ENCODE results near the gene PLIN5. TPM values are rescaled to one million over a fixed set of nuclear protein-coding genes. Genes with fewer than 3 reads are reported as not detected.

Gene PLIN5
- total and polyA plus RNA-seq, 2 of the 8 experiments (the other 6 are each of a cell fraction or from before 2014, with no cell fraction given): 2.0 to 2.5 TPM

DNA sequence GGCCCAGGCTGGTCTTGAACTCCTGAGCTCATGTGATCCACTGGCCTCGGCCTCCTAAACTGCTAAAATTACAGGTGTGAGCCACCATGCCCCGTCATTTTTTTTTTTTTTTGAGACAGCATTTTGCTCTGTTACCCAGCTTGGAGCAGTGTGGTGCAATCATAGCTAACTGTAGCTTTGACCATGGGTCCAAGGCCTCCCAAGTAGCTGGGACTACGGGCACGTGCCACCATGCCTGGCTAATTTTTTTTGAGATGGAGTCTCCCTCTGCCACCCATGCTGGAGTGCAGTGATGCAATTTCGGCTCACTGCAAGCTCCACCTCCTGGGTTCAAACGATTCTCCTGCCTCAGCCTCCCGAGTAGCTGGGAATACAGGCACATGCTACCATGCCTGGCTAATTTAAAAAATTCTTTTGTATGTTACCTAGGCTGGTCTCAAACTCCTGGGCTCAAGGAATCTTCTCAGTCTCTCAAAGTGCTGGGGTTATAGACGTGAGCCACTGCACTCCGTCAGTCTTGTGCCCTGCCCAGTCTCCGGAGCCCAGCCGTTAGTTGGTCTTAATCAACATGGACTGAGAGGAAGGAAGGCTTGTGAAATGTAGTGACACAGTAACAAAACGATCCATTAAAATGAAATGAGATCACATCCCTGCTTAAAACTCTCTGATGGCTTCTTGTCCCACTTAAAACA is 6.2 kb upstream of the PLIN5 start:
- no peak for FAIRE-seq
- no peak for TF ChIP-seq RXRA (IDR thresholded peaks at IDR 0.05; ENCODE audit: insufficient read depth, low read depth, low read length)
- TF ChIP-seq SRF (IDR thresholded peaks at IDR 0.05; ENCODE audit: low read depth, low read length): no peak
- TF ChIP-seq BRCA1 (IDR thresholded peaks at IDR 0.05; ENCODE audit: low read depth, low read length): no peak
- TF ChIP-seq PHF8 (conservative IDR thresholded peaks at IDR 0.05; ENCODE audit: low read depth, low read length): no peak
- no peak for TF ChIP-seq EP300 (IDR thresholded peaks at IDR 0.05; ENCODE audit: borderline replicate concordance in 1 of 2, low read depth in 2 of 2, low read length in 2 of 2)
- TF ChIP-seq POLR2AphosphoS5 (IDR thresholded peaks at IDR 0.05; ENCODE audit: low read depth, low read length): no peak
- TF ChIP-seq, protein P1, sequence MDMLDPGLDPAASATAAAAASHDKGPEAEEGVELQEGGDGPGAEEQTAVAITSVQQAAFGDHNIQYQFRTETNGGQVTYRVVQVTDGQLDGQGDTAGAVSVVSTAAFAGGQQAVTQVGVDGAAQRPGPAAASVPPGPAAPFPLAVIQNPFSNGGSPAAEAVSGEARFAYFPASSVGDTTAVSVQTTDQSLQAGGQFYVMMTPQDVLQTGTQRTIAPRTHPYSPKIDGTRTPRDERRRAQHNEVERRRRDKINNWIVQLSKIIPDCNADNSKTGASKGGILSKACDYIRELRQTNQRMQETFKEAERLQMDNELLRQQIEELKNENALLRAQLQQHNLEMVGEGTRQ (IDR thresholded peaks at IDR 0.05; ENCODE audit: low read length): no peak
- TF ChIP-seq TCF12 (IDR thresholded peaks at IDR 0.05; ENCODE audit: low read depth, low read length): no peak
- no peak for TF ChIP-seq YY1 (IDR thresholded peaks at IDR 0.05; ENCODE audit: low read depth, low read length)
- TF ChIP-seq, protein P2, sequence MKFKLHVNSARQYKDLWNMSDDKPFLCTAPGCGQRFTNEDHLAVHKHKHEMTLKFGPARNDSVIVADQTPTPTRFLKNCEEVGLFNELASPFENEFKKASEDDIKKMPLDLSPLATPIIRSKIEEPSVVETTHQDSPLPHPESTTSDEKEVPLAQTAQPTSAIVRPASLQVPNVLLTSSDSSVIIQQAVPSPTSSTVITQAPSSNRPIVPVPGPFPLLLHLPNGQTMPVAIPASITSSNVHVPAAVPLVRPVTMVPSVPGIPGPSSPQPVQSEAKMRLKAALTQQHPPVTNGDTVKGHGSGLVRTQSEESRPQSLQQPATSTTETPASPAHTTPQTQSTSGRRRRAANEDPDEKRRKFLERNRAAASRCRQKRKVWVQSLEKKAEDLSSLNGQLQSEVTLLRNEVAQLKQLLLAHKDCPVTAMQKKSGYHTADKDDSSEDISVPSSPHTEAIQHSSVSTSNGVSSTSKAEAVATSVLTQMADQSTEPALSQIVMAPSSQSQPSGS (IDR thresholded peaks at IDR 0.05; ENCODE audit: low read length): no peak

More for the DNA sequence above, 6.2 kb upstream of the PLIN5 start:
- H3K27me3 ChIP-seq (replicated peaks in 1 of 4; ENCODE audit: control insufficient read depth in 3 of 4, extremely low read depth in 1 of 4, insufficient read depth in 3 of 4, low read length in 3 of 4): peaks cover 0 to 3% (median 2%) of the 10 kb centered on the region in 4 experiments; a peak in 2 of 7 replicates
- no peak overlapping the region for H4K91ac ChIP-seq (replicated peaks; ENCODE audit: insufficient read length, low read length)
- H3K4me1 ChIP-seq (replicated peaks in 1 of 4; ENCODE audit: control insufficient read depth in 3 of 4, insufficient read depth in 4 of 4, low read length in 3 of 4): peaks cover 0 to 11% (median 2%) of the 10 kb centered on the region in 4 experiments; a peak in 4 of 7 replicates
- H3K36me3 ChIP-seq (ENCODE audit: control insufficient read depth in 2 of 4, insufficient read depth in 4 of 4, low read length in 3 of 4): peaks cover 0 to 10% (median 0%) of the 10 kb centered on the region in 4 experiments; a peak in 2 of 8 replicates
- 88% methylated on average over 12 of the region's 12 CpGs; no CpG with 5 or more reads in 1 of the 2 experiments for WGBS, 2 experiments (ENCODE audit: extremely low coverage in 1 of 2, insufficient coverage in 1 of 2, insufficient read length in 1 of 2, insufficient replicate concordance in 2 of 2, low coverage in 1 of 2, low lambda C conversion rate in 2 of 2, missing lambda C conversion rate in 1 of 2)
- H2AK5ac ChIP-seq (ENCODE audit: low read depth, low read length): no peak overlapping the region
- no peak overlapping the region for H3K14ac ChIP-seq (ENCODE audit: insufficient read length)
- no peak overlapping the region for H3K9ac ChIP-seq (replicated peaks in 1 of 4; ENCODE audit: extremely low read depth in 1 of 4, low read depth in 3 of 4, low read length in 3 of 4)
- H2BK12ac ChIP-seq (ENCODE audit: low read depth, low read length): no peak overlapping the region
- ChIA-PET CTCF (ENCODE audit: partially characterized antibody) (interaction anchor here (0.6 to 11.6 kb wide), 12 partner anchors 9 to 596 kb away, joined by 3 to 174 read pairs (median 4); no protein-coding TSS in a partner anchor), POLR2A (ENCODE audit: partially characterized antibody) (interaction anchor here (0.5 to 1.2 kb wide), 2 partner anchors 105 to 110 kb away, joined by 3 read pairs; no protein-coding TSS in a partner anchor)
- no peak overlapping the region for H3K56ac ChIP-seq (replicated peaks; ENCODE audit: insufficient read length, low read depth, low read length)
- no peak overlapping the region for H3K4me3 ChIP-seq (ENCODE audit: extremely low read depth in 1 of 4, insufficient read depth in 2 of 4, low read depth in 3 of 4, low read length in 4 of 4)
- no peak for DNase-seq (ENCODE audit: low read depth in 1 of 2, low spot score in 2 of 2)
- no peak overlapping the region for H2BK5ac ChIP-seq (ENCODE audit: low read depth, low read length)
- H3K4me2 ChIP-seq (ENCODE audit: insufficient read depth in 1 of 2, low read depth in 2 of 2, low read length in 2 of 2): no peak overlapping the region
- no peak overlapping the region for H2BK20ac ChIP-seq (ENCODE audit: low read length)
- H4K8ac ChIP-seq (ENCODE audit: extremely low read depth, insufficient read depth, low read length): no peak overlapping the region
- no peak overlapping the region for H2AFZ ChIP-seq (ENCODE audit: low read length)
- H3K4ac ChIP-seq (replicated peaks; ENCODE audit: insufficient read length, low read depth, low read length): no peak overlapping the region
- H3K18ac ChIP-seq (ENCODE audit: extremely low read depth, low read length): no peak overlapping the region
- H3K79me1 ChIP-seq (ENCODE audit: low read depth, low read length): no peaks in the 10 kb centered on the region
- no peak overlapping the region for H2BK120ac ChIP-seq (replicated peaks; ENCODE audit: low read depth, low read length)
- H4K5ac ChIP-seq (ENCODE audit: insufficient read length, low read depth, low read length): no peak overlapping the region
- H3K9me3 ChIP-seq (ENCODE audit: insufficient read depth in 2 of 2, low read depth in 1 of 2, low read length in 1 of 2): no peaks in the 10 kb centered on the region; a peak in 1 of 4 replicates
- H3K79me2 ChIP-seq (ENCODE audit: control insufficient read depth in 1 of 2, insufficient read depth in 2 of 2, low read length in 2 of 2): no peaks in the 10 kb centered on the region
- H3K27ac ChIP-seq (ENCODE audit: low read depth, low read length): no peak overlapping the region
- no peaks in the 10 kb centered on the region for H4K20me1 ChIP-seq (replicated peaks in 1 of 2; ENCODE audit: control insufficient read depth in 1 of 2, insufficient read depth in 2 of 2, low read length in 2 of 2)
- no peak overlapping the region for H3K23ac ChIP-seq (ENCODE audit: insufficient read length)
- H3K23me2 ChIP-seq (ENCODE audit: low read depth, low read length): no peaks in the 10 kb centered on the region
- no peak overlapping the region for H2BK15ac ChIP-seq (ENCODE audit: low read length)
